NCI-H1092 treated with DMSO at 0.1 percent for 48 hours (cell line): ENCODE data around the gene ITSN2.
A peak's percentile ranks its signal among the peaks of the same experiment; 100 is the strongest.

Source experiments
- DNase-seq: peaks from one replicate; lab custom pipeline; 2025; lab: John Stamatoyannopoulos, UW

The ITSN2 gene

DNA sequence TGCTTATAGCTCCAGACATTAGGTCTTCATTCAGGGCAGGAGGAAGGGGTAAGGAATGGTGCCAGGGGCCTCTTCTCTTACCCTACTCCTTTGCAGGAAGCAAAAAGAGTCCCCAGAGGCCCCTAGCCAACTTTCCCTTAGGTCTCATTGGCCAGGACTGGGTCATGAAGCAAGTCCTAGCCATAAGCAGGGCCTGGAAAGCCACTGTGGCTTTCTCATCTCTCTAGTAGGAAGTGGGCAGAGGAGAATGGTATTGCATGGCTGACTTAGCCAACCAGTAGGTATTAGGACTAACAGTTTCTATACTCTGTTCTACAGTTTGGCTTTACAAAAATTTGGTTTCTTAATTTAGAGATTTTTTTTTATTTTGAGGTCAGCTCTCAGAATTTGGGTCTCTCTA, 180.7 kb downstream of the ITSN2 start:
- DNase-seq: no peak

GRCh38 chr2:24176326-24176725, 184.0 kb downstream of the ITSN2 start:
- DNase-seq: no peak

GRCh38 chr2:24175631-24176187, 184.6 kb downstream of the ITSN2 start:
- DNase-seq: no peak

- no peak for DNase-seq
These were observed 185.5 kb downstream of the ITSN2 start, which contains the start of gene FAM228A for GRCh38 chr2:24174851-24175277. Gene FAM228A (plus strand): TSS chr2:24175053. CDS start chr2:24175481, 428 bp downstream.

- DNase-seq: no peak
These were observed 191.3 kb downstream of the ITSN2 start for GRCh38 chr2:24169023-24169422.

DNA sequence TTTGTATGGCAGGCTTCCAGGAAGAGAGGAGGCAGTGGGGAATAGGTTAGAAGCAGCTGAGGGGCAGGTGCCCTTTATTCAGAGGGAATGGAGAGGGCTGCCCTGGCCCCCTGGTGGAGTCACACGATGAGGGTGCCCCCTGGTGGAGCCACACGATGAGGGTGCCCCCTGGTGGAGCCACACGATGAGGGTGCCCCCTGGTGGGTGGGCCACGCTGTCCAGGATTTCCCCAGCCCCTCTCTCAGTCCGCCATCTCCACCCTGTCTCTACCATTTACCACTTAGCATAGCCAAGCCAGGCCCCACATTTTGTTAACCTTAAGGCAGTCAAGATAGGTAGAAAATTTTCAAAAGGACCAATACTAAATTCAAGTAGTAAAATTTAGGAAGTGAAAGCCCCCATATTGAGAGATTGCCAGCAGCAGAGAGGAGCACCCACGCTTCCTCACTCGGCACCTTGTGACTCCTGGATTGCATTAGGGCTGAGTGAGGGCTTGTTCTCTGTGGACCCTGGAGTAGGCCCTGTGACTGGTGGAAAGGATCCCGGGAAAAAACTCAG, 195.8 kb downstream of the ITSN2 start:
- peak; percentile 3 for DNase-seq

DNA sequence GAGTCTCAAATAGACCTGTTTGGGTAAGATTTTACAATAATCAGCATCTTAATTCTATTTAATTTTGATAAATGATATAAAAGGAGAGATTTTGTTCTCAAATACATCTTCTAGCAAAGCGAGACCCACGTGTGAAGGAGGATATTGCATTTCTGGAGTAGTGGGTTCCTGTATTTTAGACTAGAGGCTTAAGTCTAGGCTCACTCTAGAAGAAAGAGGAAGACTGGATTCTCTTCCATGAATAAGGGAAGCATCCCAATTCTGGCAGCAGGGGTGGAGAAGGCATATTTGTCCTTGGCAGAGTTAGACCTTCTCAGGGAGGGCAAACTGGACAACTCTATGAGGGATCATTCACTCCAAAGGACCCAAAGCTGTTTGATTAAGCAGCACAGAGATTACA, 196.7 kb downstream of the ITSN2 start:
- DNase-seq: no peak

GRCh38 chr2:24163186-24163585, 197.2 kb downstream of the ITSN2 start:
- DNase-seq: no peak

DNA sequence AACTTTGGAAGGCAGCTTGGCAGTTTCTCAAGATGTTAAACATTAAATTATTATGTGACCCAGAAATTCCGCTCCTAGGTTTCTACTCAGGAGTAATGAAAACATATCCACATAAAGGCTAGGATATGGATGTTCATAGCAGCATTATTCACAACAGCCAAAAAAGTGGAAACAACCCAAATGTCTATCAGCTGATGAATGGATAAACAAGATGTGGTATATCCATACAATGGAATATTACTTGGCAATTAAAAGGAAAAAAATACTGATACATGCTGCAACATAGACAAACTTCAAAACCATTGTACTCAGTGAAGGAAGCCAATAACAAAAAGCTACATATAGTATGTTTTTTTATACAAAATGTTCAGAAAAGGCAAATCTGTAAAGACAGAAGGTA, 197.8 kb downstream of the ITSN2 start:
- no peak for DNase-seq

DNA sequence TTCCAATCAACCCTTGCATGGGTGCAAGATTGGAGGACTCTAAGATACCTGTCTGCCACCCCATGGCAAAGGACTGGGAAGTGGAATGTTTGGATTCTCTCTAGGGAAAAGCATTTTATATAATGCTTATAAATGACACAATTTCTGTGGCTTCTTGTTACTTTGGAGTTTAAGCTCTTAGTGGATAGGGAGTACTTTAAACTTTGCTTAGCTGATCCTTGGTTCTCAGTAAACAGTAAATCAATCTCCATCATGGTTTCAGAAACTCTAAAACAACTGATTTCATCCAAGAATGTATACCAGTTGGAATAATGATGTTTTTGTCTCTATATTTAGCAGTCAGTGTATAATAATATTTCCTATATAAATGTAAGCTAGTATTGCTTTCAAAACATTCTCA, 199.6 kb downstream of the ITSN2 start:
- no peak for DNase-seq

GRCh38 chr2:24159708-24160107, 200.6 kb downstream of the ITSN2 start:
- DNase-seq: no peak

DNA sequence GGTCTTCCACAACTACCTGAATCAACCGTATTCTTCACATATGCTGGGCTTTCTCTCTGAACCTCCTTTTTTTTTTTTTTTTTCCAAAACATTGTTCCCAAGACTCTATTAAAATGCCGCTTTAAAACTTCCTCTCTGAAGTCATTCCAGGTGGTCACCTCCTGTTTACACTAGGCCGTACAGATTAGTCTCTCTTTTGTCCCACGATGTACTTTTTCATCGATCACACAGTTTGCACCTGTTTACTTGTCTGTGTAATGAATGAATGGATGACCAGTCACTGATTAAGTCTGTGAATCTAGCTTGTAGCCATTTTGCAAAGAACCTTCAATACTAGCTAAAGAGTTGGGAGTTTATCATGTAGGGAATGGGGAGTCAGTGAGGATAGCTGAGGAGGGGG, 202.2 kb downstream of the ITSN2 start:
- no peak for DNase-seq

DNA sequence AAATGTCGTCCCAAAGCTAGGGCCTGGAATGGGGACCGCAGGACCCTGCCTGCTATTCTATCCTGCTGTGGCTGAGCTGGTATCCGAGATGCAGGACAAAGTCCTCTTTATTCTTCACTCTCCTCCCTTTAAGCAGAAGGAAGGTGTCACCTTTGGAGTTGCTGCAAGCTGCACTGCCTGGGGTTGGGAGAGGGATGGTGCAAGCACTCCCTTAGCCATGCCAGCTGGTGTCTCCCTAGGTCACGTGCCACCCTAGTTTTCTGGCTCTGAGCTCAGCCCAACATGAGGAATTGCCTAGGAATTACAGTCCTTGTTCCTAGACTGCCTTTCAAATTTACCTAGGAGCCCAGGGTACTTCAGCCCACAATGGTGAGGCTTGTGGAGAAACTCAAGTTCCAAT, 206.9 kb downstream of the ITSN2 start:
- no peak for DNase-seq
